Hepatocyte (in vitro differentiated cells): Measurements from ENCODE around the gene DOCK8.

Source experiments
- CTCF ChIP-seq: fragments of 200-600 bp; sonication (generic); IDR thresholded peaks from 2 replicates; pipeline ENCODE4 v1.5.1; 2016; ENCODE audit warnings: antibody characterized with exemption, mild to moderate bottlenecking; ENCODE audit not compliant: poor library complexity
- EZH2 ChIP-seq: fragments of 200-600 bp; sonication (generic); IDR thresholded peaks from 2 replicates; pipeline ENCODE4 v1.6.1; 2016; ENCODE audit warnings: antibody characterized with exemption, mild to moderate bottlenecking, borderline replicate concordance

GRCh38 chr9:254516-254915 lies 39.9 kb downstream of the DOCK8 start:
- TF ChIP-seq CTCF (no peak), EZH2 (no peak)
